Activated CD4-positive, alpha-beta T cell treated with anti-CD3 and anti-CD28 coated beads for 1 hour (primary cell): ENCODE data around the gene MAVS.
"Not testable (repeated sequence)": the region's sequence is repeated elsewhere in the genome, so short reads cannot be mapped to it uniquely, and the experiment has no call there.

Source experiments
- DNase-seq: peaks from one replicate; pipeline ENCODE4 v3.0.0-alpha.2; 2020

Gene MAVS

DNA sequence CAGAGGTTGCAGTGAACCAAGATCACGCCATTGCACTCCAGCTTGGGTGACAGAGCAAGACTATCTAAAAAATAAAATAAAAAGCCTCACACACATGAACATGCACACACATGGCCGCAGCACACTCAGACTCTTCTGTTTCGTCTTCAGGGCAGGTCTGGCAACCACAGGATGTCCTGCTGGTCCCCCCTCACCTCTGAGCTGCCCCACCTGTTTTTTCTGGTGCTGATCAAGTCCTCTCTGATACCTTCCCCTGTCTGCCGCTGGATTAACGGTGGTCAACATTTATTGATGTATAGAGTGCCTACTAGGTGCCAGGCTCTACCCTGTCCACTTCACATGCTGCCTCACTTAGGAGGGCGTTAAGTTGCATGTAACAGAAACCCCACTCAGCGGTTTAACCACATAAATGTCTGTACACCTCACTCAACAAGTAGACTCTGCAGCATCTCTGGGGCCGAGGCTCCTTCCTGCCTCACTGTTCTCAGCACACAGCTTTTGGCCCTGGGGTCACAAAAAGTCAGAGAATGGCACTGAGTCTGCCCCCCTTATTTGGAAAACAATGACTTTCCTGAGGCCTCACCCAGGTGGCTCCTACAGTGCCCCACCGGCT, 30.8 kb upstream of the MAVS start:
- no peak for DNase-seq

DNA sequence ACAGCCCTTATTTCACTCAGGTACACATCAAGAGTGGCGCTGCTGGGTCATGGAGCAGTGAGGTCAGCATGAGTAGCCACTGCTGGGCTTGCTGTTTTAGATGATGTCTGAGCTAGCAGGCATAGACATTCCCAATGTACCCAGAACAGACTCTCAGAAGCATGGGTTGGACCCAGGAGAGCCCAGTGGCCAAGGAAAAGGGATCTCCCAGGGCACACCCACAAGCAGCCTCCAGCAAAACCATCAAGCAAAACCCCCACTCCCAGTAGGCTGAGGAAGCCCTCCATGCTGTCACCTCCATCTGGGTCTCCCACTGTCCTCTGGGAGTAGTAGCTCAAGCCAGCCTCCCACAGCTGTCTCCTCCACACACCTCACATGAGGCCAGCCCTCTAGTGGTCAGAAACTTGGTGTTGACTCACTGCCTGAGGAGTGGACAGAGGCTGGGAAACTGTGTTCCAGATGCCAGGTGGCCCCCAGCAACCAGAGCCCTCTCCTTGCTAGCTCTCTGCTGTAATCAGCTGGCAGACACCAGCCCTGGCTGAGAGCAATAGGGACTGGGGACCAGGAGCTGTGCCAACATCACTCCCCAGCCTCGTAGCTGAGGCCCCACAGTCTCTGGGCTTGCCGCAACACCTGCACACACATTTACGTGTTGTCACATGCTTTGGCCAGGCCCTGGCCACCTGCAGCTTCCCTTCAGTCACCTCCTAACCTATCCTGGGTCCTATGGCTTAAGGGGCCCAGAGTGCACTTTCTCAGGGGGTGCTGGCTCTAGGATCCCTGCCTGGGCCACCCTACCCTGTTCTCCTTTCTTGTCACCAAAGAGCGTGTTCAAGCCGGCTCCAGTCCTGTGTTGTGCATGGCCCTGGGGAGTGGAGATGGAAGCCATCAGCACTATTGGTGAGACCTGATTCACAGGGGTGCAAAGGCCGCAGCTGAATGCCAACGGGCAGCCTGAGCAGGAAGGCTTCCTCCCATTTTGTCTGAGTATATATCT, 28.2 kb upstream of the MAVS start:
- no peak for DNase-seq

DNA sequence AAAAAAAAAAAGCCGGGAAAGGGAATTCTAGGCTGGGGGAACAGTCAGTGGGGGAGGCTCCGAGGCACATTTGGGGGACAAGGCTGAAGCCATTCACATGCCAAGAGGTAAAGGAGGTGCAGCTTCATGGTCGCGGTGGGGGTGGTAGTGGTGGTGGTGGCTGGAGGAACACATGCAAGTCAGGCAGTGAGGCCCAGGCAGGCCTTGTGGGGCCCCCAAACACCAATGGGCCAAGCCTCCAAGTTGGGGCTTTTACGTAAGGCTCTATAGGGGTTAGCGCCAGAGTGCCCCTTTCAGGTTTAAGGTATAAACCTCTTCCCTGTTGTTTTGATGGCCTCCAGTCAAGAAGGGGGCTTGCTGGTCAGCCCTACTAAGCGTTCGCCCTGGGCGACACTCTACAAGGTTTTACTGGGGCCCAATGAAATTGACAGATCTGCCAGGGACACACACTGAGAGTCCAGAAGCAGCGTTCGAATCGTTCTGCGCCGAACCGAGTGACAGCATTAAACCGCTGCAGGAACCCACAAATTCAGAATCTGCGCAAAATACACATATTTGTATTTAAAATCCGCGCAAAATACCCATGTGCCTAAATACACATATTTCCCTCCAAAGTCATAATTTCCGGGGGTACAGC, 27.1 kb upstream of the MAVS start:
- no peak for DNase-seq

- peak; percentile 83 for DNase-seq
These were observed 26.4 kb upstream of the MAVS start, which contains the start of gene AP5S1 for GRCh38 chr20:3820048-3820900. Gene AP5S1, plus strand, starts transcription at chr20:3820547. Its CDS starts 1,571 bp downstream, at chr20:3822118.

DNA sequence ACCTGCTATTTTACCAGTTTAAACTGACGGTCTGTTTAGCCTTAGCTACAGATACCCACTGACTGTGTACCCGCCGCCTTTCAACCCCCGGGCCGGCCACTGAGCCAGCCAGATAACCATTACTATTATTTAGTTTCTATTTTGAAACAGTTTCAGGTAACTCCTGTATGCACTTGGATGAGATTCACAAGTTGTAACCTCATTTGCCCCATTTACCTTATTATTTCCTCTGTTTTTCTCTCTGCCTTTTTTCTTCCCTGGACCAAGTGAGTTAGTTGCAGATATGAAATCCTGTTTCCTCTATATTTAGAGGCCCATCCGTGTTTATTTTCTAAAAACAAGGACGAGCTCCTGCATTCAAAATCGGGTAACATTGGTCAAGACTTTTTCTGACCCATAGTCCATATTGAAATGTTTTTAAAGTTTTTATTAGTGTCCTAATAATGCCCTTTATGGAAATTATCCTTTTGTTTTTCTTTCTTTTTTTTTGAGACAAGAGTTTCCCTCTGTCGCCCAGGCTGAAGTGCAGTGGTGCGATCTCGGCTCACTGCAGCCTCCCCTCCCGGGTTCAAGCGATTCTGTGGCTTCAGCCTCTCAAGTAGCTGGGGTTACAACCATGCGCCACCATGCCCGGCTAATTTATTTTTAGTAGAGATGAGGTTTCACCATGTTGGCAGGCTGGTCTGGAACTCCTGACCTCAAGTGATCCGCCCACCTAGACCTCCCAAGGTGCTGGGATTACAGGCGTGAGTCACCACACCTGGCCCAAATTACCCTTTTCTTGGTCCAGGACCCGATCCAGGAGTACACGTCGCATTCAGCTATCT, 25.5 kb upstream of the MAVS start:
- DNase-seq: no peak

GRCh38 chr20:3821996-3822395, 24.6 kb upstream of the MAVS start:
- no peak for DNase-seq

- DNase-seq: no peak
These were observed 22.8 kb upstream of the MAVS start for GRCh38 chr20:3823881-3824280.

DNA sequence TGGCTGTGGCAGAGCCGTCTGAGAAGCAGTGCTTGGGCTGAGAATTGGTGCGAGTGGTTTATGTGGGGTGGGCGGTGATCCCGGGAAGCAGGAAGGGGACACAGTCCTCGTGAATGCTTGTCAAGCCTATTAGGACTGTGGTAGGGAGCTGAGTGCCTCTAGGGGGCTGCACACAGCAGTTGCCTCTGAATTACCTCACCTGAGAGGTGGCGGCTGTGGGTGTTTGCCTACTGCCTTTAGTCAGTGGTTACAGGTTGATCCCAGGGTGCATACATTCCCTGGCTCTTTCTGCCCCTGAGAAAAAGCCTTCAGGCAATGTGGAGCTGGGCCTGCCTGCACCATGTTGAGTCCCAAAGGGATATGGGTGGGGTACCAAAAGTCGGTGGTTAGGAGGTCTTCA, 21.1 kb upstream of the MAVS start:
- no peak for DNase-seq

- no peak for DNase-seq
These were observed 20.2 kb upstream of the MAVS start for GRCh38 chr20:3826420-3826819.

DNA sequence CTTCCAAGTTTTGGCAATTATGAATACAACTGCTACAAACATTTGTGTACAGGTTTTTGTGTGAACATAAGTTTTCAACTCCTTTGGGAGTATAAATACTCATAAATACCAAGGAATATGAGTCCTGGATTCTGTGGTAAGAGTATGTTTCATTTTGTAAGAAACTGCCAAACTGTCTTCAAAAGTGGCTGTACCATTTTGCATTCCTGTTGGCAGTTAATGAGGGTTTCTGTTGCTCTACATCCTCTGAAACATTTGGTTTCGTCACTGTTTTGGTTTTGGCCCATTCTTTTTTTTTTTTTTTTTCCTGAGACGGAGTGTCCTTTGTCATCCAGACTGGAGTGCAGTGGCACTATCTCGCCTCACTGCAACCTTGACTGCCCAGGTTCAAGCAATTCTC, 17.8 kb upstream of the MAVS start:
- no peak for DNase-seq

DNA sequence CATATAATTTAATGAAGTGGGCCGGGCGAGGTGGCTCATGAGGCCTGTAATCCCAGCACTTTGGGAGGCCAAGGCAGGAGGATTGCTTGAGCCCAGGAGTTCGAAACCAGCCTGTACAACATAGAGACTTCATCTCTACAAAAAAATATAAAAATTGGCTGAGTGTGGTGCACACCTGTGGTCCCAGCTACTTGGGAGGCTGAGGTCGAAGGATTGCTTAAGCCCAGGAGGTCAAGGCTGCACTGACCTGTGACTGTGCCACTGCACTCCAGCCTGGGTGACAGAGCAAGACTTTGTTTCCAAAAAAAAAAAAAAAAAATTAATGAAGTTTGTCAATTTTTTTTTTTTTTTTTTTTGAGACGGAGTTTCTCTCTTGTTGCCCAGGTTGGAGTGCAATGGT, 16.7 kb upstream of the MAVS start:
- DNase-seq: not testable (repeated sequence)

GRCh38 chr20:3836132-3836531, 10.5 kb upstream of the MAVS start:
- no peak for DNase-seq

DNA sequence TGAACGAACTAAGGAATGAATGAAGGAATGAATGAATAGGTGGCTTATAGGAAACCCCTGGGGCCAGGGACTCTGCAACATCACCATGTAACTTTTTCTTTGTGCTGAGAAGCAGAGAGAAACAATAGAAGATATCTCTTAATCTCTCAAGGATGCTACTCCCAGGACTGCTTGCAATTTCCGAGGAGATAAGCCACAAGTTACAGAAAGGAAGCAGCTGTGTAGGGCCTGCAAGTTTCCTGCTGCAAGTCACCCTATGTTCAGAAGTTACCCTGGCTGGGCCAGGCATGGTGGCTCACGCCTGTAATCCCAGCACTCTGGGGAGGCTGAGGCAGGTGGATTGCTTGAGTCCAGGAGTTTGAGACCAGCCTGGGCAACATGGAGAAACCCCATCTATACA, 7.3 kb upstream of the MAVS start:
- no peak for DNase-seq

GRCh38 chr20:3840201-3840600, 6.4 kb upstream of the MAVS start:
- not testable (repeated sequence) for DNase-seq

- DNase-seq: no peak
These were observed 4.2 kb upstream of the MAVS start for GRCh38 chr20:3842348-3842930.

DNA sequence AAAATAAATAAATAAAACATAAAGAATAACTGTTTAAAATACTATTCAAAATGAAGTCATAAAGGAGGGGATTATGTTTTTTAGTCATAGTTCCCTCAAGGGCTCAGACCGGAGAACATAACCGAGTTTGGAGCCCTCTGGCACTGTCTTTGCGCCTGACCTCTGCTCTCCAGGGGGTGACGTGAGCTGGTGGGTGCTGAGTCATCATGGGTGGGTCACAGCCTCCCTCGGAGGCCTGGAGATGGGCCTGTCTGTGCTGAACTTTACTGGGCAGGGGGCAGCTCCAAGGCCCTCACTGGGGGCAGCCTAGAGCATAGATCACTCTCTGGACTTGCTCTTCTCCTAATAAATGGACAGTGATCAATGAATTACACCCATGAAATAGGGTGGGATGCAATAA, 3.1 kb upstream of the MAVS start:
- no peak for DNase-seq

DNA sequence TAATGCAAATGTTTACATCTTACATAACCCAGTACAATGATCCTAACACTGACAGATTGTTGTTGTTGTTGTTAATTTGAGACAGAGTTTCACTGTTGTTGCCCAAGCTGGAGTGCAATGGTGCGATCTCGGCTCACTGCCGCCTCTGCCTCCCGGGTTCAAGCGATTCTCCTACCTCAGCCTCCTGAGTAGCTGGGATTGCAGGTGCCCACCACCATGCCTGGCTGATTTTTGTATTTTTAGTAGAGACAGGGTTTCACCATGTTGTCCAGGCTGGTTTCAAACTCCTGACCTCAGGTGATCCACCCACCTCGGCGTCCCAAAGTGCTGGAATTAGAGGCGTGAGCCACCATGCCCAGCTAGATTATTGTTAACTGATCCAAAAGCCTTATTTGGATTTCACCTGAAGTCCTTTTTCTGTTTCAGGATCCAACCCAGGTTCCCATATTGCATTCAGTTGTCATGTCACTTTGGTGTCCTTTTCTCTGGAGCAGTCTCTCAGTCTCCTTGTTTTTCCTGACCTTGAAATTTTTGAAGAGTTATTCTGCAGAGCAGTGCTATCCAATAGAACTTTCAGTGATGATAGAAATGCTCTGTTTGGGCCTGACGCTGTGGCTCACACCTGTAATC, 2.5 kb upstream of the MAVS start:
- DNase-seq: not testable (repeated sequence)

DNA sequence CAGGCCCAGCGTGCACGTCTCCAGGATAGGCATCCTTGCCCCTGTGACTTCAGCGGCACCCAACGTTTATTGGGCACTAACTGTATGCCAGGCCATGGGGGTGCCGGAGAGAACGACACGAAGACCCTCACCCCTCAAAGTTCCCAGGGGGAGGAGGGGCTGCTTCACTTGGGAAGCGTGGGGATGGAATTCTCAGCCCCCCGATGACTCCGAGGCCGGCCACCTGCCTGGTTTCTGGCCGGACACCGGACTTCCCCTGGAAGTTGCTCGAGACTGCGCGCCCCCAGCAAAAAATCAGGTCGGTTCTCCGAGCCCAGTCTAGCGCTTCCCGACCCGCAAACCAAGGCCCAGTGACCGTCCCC, 275 bp upstream of the MAVS start:
- no peak for DNase-seq

GRCh38 chr20:3847429-3847940, 851 bp downstream of the MAVS start:
- no peak for DNase-seq

DNA sequence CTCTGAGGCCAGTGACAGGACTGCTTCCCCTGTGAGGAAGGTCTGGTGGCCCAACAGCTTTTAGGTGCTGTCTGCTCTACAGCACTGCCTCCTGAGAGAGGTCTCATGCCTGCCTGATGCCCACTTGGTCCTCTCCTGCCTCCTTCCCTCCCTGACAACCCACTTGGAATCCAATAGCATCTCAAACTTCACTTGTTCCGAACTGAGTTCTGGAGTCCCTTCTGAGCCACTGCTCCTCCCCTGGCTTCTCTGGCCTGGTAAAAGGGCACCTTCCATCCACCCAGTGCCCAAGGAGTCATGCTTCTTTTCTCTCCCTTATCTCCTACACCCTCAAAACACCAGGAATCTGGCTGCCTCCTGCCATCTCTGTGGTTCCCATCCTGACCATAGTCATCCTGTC, 1.9 kb downstream of the MAVS start:
- no peak for DNase-seq

GRCh38 chr20:3854462-3854871, 7.8 kb downstream of the MAVS start:
- no peak for DNase-seq
